SU-DHL-6 (cell line): Measurements from ENCODE around the gene TSPAN31.
"Not testable (repeated sequence)": the region's sequence is repeated elsewhere in the genome, so short reads cannot be mapped to it uniquely, and the experiment has no call there.

ENCODE experiments used
- H2AFZ ChIP-seq: fragments of 200-600 bp; sonication (generic); 2 replicates; pipeline ENCODE4 v1.6.1; 2014; ENCODE audit warnings: low read depth, mild to moderate bottlenecking, moderate library complexity, mixed read lengths, antibody characterized with exemption, low read length; ENCODE audit not compliant: severe bottlenecking
- H3F3A ChIP-seq: fragments of 200-600 bp; shearing (Covaris generic); 2 replicates; pipeline ENCODE4 v1.6.0; 2016; ENCODE audit warnings: antibody characterized with exemption, mild to moderate bottlenecking; ENCODE audit not compliant: insufficient read depth
- H3K27ac ChIP-seq: fragments of 200-600 bp; sonication (generic); 2 replicates; pipeline ENCODE4 v1.5.1; 2016; ENCODE audit warnings: low read depth, mild to moderate bottlenecking, low read length, moderate library complexity, mixed read lengths
- H3K27me3 ChIP-seq: fragments of 200-600 bp; sonication (generic), shearing (Covaris generic); 2 replicates; pipeline ENCODE4 v1.6.0; 2014; ENCODE audit warnings: mild to moderate bottlenecking, low read length
- H3K36me3 ChIP-seq: fragments of 200-600 bp; sonication (generic); 2 replicates; pipeline ENCODE4 v1.6.1; 2014; ENCODE audit warnings: mild to moderate bottlenecking, low read length, mixed read lengths
- H3K4me2 ChIP-seq: fragments of 300-600, 200-600 bp; shearing (Covaris generic), sonication (generic); 2 replicates; pipeline ENCODE4 v1.6.0; 2014; ENCODE audit warnings: low read length, low read depth, mild to moderate bottlenecking; ENCODE audit not compliant: poor library complexity, severe bottlenecking
- H3K4me3 ChIP-seq: fragments of 200-600 bp; sonication (generic); 2 replicates; pipeline ENCODE4 v1.5.1; 2014; ENCODE audit warnings: antibody characterized with exemption, low read length, mild to moderate bottlenecking, mixed read lengths; ENCODE audit not compliant: insufficient read depth, poor library complexity, severe bottlenecking
- H3K79me2 ChIP-seq: fragments of 200-600 bp; sonication (generic); 2 replicates; pipeline ENCODE4 v1.6.1; 2014; ENCODE audit warnings: mild to moderate bottlenecking, low read length, moderate library complexity; ENCODE audit not compliant: insufficient read depth
- H3K9ac ChIP-seq: fragments of 200-600 bp; sonication (generic); 2 replicates; pipeline ENCODE4 v1.7.0; 2014; ENCODE audit warnings: mild to moderate bottlenecking, low read length
- H3K9me2 ChIP-seq: fragments of 200-600 bp; sonication (generic); replicated peaks from 2 replicates; pipeline ENCODE4 v1.6.1; 2014; ENCODE audit warnings: low read length; ENCODE audit not compliant: insufficient read depth
- H3K9me3 ChIP-seq: fragments of 200-600 bp; sonication (generic); 2 replicates; pipeline ENCODE4 v1.6.1; 2014; ENCODE audit warnings: low read length, mixed read lengths; ENCODE audit not compliant: insufficient read depth
- H4K20me1 ChIP-seq: fragments of 200-600 bp; sonication (generic); 2 replicates; pipeline ENCODE4 v1.6.1; 2014; ENCODE audit warnings: low read depth, mild to moderate bottlenecking, antibody characterized with exemption, low read length, moderate library complexity, mixed read lengths
- EZH2phosphoT487 ChIP-seq: fragments of 200-600 bp; sonication (generic), shearing (Covaris generic); conservative IDR thresholded peaks from 2 replicates; pipeline ENCODE4 v1.6.1; 2018; ENCODE audit warnings: mild to moderate bottlenecking, antibody characterized with exemption, low read length, moderate library complexity, mixed read lengths
- TF ChIP-seq, protein P1 (sequence below): fragments of 200-600 bp; sonication (generic); IDR thresholded peaks from one replicate; pipeline ENCODE4 v1.5.1; 2017; ENCODE audit warnings: antibody characterized with exemption, mild to moderate bottlenecking, low read length, moderate library complexity; ENCODE audit not compliant: insufficient read depth, poor library complexity, severe bottlenecking

Gene TSPAN31

DNA sequence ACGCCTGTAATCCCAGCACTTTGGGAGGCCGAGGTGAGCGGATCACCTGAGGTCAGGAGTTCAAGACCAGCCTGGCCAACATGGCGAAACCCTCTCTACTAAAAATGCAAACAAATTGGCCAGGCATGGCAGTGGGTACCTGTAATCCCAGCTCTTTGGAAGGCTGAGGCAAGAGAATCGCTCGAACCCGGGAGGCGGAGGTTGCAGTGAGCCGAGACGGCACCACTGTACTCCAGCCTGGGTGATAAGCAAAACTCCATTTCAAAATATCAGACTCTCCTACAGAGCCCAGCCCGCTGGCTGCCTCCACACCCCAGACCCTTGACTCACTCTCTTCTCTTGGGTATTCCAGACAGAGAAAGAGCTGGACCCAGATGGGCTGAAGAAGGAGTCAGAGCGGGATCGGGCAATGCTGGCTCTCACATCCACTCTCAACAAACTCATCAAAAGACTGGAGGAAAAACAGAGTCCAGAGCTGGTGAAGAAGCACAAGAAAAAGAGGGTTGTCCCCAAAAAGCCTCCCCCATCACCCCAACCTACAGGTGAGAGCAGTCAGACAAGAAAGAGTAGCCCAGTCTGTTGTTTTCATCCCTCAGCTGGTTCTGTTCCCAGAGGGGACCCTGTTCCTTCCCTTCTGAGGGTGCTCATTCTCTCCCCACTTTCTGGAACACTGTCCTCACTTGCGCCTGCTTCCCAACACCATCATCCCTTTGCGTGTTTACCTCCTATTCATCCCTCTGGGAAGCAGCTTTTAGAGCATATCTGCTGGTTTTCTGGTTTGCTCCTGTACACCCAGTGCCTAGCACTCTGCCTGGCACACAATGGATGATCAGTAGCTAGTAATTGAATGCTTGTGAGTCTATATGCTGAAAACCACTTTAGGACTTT is 26.0 kb upstream of the TSPAN31 start:
- Histone ChIP-seq H4K20me1 (no peaks in the 10 kb centered on the region), H3K36me3 (0 out of 2 replicates have a peak, but pooled peaks cover 3% of the 10 kb centered on the region), H3K9ac (no peak overlapping the region), H3K27ac (no peak overlapping the region), H3K4me2 (no peak overlapping the region), H2AFZ (no peak overlapping the region), H3K9me3 (no peaks in the 10 kb centered on the region), H3K4me3 (no peak overlapping the region), H3F3A (no peaks in the 10 kb centered on the region), H3K79me2 (no peaks in the 10 kb centered on the region), H3K27me3 (no peaks in the 10 kb centered on the region), H3K9me2 (no peaks in the 10 kb centered on the region)
- TF ChIP-seq EZH2phosphoT487, result no peak
- TF ChIP-seq, protein P1, sequence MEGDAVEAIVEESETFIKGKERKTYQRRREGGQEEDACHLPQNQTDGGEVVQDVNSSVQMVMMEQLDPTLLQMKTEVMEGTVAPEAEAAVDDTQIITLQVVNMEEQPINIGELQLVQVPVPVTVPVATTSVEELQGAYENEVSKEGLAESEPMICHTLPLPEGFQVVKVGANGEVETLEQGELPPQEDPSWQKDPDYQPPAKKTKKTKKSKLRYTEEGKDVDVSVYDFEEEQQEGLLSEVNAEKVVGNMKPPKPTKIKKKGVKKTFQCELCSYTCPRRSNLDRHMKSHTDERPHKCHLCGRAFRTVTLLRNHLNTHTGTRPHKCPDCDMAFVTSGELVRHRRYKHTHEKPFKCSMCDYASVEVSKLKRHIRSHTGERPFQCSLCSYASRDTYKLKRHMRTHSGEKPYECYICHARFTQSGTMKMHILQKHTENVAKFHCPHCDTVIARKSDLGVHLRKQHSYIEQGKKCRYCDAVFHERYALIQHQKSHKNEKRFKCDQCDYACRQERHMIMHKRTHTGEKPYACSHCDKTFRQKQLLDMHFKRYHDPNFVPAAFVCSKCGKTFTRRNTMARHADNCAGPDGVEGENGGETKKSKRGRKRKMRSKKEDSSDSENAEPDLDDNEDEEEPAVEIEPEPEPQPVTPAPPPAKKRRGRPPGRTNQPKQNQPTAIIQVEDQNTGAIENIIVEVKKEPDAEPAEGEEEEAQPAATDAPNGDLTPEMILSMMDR, result no peak

DNA sequence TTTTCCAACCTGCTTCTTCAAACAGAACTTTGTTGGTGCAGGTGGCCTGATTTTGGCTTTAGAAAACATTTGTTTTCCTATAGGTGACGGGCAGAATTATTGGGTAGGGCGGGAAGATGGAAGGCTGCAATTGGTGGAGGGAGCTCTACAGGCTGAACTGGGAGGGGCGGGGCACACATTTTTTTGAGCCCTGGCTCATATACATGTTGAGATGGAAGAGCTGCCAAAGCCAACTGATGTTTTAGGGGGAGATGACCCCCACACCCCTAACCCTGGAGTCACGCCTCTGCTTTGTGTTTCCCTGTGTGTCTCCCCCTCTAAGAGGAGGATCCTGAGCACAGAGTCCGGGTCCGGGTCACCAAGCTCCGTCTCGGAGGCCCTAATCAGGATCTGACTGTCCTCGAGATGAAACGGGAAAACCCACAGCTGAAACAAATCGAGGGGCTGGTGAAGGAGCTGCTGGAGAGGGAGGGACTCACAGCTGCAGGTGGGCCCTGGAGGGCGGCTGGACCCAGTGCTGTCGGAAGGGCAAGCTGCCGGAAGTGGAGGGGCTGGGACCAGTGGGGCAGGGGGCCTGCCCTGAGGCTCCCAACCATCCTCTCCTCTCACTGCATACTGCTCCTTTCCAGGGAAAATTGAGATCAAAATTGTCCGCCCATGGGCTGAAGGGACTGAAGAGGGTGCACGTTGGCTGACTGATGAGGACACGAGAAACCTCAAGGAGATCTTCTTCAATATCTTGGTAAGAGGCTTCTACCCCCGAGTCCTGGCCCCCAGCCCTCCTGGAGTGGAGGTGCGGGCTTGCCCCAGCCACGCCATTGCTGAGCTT is 24.8 kb upstream of the TSPAN31 start:
- H2AFZ ChIP-seq, result no peak overlapping the region
- H3K27ac ChIP-seq, result no peak overlapping the region
- H3K27me3 ChIP-seq, result no peaks in the 10 kb centered on the region
- no peak overlapping the region for H3K4me2 ChIP-seq
- H3K4me3 ChIP-seq, result no peak overlapping the region
- H3K79me2 ChIP-seq, result no peaks in the 10 kb centered on the region
- H3K9ac ChIP-seq, result no peak overlapping the region
- no peaks in the 10 kb centered on the region for H4K20me1 ChIP-seq
- H3K9me3 ChIP-seq, result no peaks in the 10 kb centered on the region
- TF ChIP-seq EZH2phosphoT487, result no peak
- TF ChIP-seq, protein P1, result no peak
- 0 out of 2 replicates have a peak, but pooled peaks cover 3% of the 10 kb centered on the region for H3K36me3 ChIP-seq
- no peaks in the 10 kb centered on the region for H3K9me2 ChIP-seq
- H3F3A ChIP-seq, result no peaks in the 10 kb centered on the region

DNA sequence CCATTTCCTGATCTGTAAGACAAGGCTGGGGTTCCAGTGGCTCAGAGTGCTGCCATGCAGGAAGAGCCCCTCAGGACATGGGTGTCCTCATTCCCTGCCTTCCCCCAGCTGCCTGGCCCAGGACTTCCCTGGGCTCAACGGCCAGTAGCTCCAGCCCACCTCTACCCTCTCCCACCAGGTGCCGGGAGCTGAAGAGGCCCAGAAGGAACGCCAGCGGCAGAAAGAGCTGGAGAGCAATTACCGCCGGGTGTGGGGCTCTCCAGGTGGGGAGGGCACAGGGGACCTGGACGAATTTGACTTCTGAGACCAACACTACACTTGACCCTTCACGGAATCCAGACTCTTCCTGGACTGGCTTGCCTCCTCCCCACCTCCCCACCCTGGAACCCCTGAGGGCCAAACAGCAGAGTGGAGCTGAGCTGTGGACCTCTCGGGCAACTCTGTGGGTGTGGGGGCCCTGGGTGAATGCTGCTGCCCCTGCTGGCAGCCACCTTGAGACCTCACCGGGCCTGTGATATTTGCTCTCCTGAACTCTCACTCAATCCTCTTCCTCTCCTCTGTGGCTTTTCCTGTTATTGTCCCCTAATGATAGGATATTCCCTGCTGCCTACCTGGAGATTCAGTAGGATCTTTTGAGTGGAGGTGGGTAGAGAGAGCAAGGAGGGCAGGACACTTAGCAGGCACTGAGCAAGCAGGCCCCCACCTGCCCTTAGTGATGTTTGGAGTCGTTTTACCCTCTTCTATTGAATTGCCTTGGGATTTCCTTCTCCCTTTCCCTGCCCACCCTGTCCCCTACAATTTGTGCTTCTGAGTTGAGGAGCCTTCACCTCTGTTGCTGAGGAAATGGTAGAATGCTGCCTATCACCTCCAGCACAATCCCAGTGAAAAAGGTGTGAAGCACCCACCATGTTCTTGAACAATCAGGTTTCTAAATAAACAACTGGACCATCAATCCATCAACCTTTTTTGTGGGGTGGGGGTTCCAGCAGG is 23.9 kb upstream of the TSPAN31 start:
- 0 out of 2 replicates have a peak, but pooled peaks cover 3% of the 10 kb centered on the region for H3K36me3 ChIP-seq
- no peak overlapping the region for H3K27ac ChIP-seq

DNA sequence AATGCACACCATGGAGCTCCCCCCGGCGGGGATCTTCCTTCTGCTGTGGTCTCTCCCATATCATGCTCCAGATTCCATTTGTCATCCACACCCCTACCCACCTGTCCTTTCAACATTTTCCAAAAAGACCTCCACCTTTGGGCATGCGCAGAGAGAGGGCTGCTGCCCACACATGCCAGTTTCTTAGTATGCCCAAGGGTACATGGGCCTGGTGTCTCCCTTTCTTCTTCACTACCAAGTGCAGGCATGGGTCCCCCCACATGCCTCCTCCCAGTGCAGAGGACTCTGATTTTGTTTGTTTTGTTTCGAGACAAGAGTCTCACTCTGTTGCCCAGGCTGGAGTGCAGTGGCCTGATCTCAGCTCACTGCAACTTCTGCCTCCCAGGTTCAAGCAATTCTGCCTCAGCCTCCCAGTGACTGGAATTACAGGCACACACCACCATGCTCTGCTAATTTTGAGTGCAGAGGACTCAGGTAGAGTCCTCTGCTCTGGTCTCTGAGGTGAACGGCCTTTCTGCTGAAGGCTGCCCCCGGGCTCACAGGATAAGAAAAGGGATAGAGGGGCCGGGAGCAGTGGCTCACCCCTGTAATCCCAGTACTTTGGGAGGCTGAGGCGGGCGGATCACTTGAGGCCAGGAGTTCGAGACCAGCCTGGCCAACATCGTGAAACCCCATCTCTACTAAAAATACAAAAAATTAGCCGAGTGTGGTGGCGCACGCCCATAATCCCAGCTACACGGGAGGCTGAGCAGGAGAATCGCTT is 22.8 kb upstream of the TSPAN31 start:
- not testable (repeated sequence) for H3K27ac ChIP-seq, H3K9me2 ChIP-seq, H3K9me3 ChIP-seq, H4K20me1 ChIP-seq, H2AFZ ChIP-seq, H3K79me2 ChIP-seq, H3K36me3 ChIP-seq, H3K4me2 ChIP-seq, H3K27me3 ChIP-seq, H3F3A ChIP-seq, H3K4me3 ChIP-seq, H3K9ac ChIP-seq

More for the DNA sequence above, 23.9 kb upstream of the TSPAN31 start:
- Histone ChIP-seq H3K4me2 (no peak overlapping the region), H3K9me3 (no peaks in the 10 kb centered on the region), H3K4me3 (no peak overlapping the region), H3K79me2 (no peaks in the 10 kb centered on the region), H3F3A (no peaks in the 10 kb centered on the region), H3K27me3 (no peaks in the 10 kb centered on the region), H3K9me2 (no peaks in the 10 kb centered on the region), H4K20me1 (no peaks in the 10 kb centered on the region), H2AFZ (no peak overlapping the region), H3K9ac (no peak overlapping the region)
- no peak for TF ChIP-seq EZH2phosphoT487
- TF ChIP-seq, protein P1, result no peak
